Ecto neural progenitor cell (in vitro differentiated cells): ENCODE results near the gene ZC3H7A.
"Not testable (repeated sequence)": the region's sequence is repeated elsewhere in the genome, so short reads cannot be mapped to it uniquely, and the experiment has no call there.

ENCODE experiments used
- DNase-seq: peaks from one replicate; pipeline ENCODE4 v3.0.0-alpha.2; 2018; ENCODE audit warnings: low spot score

The ZC3H7A gene

DNA sequence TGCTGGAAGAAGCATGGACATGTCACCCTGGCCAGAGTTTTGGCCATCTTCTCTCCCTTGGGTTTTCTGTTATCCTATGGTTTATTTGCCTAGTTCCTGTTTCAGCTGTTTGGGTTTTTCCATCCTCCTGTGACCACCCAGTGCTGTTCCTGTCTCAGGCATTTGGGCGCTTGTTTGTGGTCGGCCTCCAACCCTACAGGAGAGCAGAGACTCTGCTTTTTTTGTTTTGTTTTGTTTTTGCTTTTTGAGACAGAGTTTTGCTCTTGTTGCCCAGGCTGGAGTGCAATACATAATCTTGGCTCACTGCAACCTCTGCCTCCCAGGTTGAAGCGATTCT lies 3.3 kb upstream of the ZC3H7A start:
- no peak for DNase-seq

DNA sequence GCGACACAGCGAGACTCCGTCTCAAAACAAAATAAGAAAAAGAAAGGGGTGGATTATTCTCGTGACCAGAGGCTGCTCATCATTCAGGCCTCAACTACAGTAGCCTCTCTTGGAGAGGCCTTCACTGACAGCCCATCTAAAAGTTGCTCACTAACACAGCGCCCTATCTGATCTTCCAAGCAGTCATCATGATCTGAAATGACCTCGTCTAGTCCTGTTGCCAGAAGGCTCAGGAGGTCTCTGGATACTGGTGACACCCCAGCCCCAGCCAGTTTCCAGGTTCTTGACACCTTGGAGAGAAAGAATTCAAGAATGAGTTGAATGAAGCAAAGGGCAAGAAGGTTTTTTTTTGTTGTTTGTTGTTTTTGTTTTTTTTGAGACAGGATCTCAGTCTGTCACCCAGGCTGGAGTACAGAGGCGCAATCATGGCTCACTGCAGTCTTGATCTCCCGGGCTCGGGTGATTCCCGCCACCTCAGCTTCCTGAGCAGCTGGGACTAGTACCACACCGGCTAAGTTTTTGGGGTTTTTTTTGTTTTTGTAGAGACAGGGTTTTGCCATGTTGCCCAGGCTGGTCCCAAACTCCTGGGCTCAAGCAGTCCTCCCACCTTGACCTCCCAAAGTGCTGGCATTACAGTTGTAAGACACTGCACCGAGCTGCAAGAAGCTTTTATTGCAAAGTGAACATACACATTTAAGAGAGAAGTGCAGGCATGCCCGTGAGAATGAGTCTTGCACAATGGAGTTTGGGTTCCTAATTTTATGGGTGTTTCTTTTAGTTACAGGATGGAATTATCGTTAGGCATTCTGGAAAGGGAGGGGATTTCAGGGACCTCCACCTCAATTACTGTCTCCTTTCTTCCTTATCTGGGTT lies 2.7 kb upstream of the ZC3H7A start:
- no peak for DNase-seq

DNA sequence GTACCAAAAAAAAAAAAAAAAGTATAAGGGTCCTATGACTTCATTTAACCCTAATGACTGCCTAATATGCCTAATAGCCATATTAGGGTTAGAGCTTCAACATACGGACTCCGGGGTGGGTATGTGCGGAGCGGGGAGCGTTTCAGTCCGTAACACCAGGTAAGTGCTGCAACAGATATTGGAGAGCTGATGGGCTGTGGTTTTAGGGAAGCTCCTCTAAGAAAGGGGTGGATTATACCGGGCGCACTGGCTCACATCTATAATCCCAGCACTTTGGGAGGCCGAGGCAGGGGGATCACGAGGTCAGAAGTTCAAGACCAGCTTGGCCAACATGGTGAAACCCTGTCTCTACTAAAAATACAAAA lies 1.9 kb upstream of the ZC3H7A start:
- no peak for DNase-seq

DNA sequence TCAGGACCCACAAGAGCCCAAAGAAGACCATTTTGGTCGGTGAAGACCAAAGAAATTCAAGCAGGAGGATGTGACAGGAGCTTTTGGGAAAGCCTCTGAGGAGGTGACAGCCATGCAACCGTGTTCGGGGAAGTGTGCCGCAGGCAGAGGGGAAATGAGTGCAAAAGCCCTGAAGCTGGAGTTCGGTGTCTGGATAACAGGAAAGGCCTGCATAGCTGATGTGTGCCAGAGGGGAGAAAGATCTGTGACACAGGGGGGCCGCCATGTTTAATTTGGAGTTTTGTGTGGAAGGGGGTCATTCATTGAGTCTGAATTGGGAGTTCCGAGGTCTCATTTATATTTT lies 870 bp upstream of the ZC3H7A start:
- peak; percentile 52 for DNase-seq

DNA sequence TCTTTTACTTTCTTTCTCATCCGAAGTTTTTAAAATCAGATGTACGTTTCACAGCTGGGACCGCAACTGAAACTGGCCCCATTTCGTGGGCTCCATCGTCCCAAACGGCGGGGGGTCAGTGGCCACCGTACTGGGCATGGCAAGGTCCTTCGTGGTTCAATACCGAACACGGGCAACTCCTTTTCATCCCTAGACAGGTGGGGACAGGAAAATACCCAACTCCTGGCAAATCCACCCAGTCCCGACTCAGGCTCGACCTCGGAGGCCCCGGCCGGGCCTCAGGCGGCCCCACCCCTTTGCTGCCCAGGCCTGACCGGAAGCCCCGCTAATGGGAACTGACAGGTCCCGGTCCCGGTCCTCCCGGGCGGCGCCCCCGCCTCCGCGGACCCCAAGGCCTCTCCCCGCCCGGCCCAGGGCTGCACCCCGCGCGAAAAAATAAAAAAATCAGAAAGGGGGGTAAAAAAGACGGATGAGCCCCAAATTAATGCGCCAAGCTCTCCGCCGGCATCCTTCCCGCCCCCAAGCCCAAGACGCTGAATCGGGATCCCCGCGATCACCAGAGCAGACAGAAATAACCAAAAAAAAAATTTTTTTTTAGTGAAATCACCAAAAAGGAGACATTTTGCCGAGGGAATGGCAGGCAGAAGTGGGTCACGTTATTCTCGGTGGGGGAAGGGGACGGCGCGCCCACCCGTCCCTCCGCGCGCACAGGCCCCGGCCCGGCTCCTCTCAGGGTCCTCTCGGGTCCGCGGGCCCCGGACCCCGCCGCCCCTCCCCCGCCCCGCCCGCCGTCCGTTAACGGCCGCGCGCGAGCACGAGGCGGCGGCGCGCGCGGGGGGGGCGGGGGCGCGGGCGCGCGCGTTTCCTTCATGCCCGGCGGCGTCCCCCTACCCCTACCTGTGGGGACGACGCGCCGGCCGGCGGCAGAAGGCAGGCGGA lies 562 bp downstream of the ZC3H7A start:
- peak; percentile 74 for DNase-seq

DNA sequence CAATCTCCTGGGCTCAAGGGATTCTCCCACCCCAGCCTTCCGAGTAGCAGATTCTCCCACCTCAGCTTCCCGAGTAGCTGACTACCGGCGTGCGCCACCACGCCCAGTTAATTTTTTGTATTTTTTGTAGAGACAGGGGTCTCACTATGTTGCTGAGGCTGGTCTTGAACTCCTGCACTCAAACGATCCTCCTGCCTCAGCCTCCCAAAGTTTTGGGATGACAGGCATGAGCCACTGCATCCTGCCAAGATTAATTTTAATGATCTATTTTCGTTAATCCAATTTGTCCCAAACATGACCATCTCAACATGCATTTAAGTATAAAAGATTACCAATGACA lies 1.2 kb downstream of the ZC3H7A start:
- DNase-seq: no peak

DNA sequence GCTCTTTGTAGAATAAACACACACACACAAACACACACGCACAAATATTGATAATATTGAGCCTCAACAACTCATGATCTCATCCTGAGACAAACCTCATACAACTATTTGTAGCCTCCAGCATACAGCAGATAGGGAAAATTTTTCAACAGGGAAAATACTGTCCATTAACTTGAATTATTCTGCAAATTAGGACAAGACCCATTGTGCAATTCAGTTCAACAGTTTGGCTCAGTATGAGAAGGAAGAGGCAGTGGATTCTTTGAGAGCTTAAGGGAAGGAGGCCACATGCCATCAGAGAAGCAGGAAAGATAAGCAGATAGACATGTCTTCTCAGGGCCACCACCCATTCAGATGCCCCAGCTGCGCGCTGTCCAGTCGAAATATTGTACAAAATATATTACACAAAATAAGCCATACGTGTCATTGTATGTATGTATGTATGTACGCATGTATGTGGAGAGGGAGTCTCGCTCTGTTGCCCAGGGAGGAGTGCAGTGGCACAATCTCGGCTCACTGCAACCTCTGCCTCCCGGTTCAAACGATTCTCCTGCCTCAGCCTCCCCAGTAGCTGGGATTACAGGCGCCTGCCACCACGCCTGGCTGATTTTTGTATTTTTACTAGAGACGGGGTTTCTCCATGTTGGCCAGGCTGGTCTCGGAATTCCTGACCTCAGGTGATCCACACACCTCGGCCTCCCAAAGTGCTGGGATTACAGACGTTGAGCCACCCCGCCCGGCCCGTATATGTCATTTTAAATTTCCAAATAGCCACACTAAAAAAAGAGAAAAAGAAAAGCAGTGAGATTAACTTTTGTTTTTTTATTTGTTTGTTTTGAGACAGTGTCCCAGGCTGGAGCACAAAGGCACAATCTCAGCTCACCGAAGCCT lies 1.8 kb downstream of the ZC3H7A start:
- no peak for DNase-seq

DNA sequence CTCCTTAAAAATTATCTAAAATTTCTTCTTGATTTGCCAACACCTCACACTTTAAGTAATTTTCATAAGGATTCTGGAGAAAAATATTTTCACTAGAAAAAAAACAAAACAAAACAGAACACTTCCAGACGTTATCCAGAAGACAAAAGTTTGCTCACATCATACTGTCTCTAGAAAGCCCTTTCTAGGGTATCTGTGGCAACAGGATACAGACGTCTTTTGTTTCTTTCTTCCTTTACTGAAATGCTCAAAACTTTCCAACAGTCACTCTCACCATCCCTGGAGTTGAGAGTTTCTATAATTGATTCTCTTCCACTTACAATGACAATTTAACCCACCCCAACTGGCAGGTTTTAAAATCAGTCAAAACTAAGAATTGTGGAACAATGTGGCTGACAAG lies 2.6 kb downstream of the ZC3H7A start:
- no peak for DNase-seq

DNA sequence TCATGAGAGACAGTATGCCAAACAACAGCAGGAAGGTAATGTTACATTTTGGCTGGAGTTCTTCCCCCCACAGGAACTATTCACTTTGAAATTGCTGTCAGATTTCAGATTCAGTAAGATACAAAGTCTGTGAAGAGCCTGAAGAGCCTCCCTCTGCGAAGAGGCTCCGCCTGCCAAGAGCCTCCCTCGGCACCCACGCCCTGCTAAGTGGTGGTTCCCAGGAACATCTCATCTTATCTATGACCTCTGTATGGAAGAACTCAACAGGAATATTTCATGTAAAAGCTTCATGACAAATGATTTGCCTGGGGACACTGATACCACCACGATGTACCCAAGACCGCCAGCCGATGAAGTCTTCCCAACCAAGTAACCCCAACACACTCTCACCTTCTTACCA lies 3.2 kb downstream of the ZC3H7A start:
- no peak for DNase-seq

DNA sequence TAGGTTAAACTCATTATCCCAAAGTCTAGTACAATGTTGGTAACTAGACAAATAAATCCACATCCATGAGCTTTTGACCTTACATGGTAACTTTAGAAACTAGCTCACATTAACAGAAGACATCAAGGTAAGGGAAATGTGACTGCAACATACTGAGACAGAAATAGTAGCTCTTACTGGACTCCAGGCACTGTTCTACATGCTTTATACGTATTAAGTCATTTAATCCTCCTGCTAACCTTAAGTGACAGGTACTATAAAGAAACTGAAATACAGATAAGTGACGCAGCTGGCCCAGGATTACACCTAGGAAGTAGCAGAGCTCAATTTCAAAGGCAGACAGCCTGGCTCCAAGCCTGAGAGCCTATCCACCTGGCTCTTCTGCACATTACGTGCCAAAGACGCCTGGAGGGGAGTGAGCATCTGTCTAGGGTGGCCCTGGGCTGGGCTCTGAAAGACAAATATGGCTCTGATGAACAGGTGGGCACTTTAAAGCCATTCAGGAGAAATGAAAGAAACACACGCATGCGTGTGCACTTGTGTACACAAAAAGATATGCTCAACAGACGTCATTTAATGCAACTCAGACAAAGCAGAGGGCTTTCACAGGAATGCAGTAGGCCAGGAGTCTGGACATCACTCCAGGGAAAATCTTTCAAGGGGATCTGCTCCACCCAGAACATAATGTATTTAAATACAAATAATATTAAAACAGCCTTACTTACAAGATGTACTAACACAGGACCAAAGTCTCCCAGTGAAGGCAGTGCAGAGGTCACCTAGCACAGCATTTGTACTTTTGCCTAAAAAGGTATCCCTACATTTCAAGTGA lies 4.4 kb downstream of the ZC3H7A start:
- no peak for DNase-seq

DNA sequence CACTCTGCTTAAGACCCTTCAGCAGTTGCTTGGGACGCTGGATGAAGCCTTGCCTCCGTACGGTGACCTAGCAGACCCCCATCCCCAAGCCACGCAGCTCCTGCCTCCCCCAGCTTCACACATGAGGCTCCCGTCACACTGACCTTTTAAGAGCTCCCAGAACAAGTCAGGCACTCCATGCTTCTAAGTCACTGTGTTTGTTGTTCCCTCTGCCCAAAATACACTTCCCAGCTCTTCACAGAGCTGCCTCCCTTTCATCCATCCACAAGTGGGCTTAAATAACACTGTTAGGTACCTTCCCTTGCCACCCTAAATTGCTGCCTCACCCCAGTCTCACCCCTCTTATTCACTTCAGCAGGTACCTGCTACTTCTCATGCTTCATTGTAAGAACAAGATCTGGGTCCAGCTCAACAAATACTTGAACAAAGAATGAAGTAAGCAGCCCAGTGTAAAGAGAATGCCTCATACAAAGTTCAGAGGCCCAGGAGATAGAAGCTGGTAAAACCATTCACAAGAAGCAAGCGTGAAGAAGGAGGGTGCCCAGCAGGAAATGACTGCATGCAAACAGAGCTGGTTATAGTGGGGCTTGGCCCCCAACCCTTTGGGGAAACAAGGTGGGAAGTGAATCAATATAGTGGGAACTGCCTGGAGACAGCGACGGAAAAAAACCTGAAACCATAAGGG lies 5.8 kb downstream of the ZC3H7A start:
- DNase-seq: no peak

DNA sequence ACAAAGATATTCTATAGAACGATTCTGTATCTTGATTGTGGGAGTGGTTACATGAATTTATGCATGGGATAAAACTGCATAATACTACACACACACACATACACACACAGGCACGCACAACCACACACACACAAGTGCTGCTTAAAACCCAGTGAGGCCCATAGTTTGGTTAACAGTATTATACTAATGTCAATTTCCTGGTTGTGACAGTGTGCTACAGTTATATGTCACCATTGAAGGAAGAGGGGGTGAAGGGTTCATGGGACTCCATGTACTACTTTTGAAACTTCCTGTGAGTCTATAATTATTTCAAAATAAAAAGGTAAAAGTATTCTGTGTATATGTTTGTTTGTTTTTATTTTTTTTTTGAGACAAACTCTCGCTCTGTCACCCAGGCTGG lies 8.1 kb downstream of the ZC3H7A start:
- DNase-seq: no peak

DNA sequence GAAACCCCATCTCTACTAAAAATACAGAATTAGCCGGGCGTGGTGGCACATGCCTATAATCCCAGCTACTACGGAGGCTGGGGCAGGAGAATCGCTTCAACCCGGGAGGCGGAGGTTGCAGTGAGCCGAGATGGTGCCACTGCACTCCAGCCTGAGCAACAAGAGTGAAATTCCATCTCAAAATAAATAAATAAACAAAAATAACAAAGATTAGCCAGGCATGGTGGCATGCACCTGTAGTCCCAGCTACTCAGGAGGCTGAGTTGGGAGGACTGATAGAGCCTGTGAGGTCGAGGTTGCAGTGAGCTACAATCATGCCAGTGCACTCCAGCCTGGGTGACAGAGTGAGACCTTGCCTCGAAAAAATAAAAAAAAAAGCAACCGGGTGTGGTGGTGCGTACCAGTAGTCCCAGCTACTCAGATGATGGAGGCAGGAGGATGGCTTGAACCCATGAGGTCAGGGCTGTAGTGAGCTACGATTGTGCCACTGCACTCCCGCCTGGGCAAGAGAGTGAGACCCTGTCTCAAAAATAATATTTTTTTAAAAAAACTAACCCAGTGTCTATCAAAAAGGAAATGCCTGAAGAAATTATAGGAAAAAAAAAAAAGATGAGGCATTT lies 12.0 kb downstream of the ZC3H7A start:
- DNase-seq: not testable (repeated sequence)

DNA sequence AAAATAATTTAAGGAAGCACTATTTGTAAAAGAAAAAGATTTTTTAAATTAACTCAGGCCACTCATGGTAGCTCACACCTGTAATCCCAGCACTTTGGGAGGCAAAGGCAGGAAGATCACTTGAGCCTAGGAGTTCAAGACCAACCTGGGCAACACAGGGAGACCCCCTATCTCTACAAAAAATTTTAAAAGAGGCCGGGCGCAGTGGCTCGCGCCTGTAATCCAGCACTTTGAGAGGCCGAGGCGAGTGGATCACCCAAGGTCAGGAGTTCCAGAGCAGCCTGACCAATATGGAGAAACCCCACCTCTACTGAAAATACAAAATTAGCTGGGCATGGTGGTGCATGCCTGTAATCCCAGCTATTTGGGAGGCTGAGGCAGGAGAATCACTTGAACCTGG lies 12.7 kb downstream of the ZC3H7A start:
- not testable (repeated sequence) for DNase-seq

DNA sequence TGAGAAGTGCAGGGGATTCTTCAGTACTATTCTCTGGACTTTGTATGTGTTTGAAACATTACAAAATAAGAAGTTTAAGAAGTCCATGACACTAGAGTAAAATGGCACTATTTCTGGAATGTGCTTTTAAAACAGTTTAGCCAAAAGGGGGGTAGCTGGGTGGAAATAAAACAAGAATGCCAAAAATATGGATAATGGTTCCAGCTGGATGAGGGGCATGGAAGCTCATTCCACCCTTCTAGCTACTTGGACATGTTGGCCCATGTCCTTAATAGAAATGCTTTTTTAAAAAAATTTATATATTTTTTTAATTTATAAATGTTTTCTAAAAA lies 13.1 kb downstream of the ZC3H7A start:
- no peak for DNase-seq

DNA sequence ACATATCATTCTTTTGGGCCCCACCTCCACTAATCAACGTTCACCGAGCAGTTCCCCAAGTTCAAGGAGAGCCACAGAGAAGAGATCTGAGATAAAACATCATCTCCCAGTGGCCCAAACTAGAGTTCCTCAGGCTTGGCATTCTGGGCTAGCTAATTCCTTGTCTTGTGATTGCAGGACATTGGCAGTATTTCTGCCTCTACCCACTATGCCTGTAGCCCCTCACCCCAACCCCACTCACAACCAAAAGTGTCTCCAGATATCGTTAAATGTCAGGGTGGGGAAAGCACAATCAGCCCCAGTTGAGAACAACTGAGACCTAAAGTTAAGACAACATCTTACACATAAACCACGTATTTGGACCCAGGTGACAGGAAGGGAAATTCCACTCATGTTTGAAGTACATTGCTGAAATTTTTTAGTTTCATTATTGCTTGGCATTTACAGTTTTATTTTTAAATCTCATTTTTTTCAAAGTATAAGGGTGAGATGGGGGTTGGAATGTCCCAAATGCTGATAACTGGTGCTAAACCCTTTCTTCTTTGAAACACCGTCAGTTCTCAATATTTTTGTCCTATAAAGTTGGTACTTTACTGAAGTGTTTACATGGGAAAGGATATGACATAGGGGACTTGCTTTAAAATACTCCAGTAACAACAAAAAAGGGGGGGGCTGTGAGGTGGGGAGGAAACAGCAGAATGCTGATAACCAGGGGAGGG lies 13.6 kb downstream of the ZC3H7A start:
- no peak for DNase-seq

DNA sequence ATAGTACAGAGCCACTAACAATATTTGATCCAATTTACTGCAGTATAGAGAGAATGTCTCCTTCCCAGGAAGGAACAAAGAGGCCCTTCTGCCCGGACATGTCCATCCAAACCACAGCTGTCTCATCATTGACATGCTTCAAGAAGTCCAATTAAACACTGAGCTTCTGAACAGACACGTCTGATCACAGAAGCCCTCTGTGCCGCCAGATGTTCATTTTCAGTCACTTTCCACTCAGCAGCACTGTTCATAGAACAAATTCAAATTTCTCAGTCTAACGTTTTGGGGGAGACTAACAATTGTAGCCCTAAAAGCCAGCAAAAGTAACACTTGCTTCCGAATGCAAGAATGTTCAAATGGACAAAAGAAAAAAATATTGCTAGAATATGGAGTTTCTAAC lies 15.3 kb downstream of the ZC3H7A start:
- no peak for DNase-seq

DNA sequence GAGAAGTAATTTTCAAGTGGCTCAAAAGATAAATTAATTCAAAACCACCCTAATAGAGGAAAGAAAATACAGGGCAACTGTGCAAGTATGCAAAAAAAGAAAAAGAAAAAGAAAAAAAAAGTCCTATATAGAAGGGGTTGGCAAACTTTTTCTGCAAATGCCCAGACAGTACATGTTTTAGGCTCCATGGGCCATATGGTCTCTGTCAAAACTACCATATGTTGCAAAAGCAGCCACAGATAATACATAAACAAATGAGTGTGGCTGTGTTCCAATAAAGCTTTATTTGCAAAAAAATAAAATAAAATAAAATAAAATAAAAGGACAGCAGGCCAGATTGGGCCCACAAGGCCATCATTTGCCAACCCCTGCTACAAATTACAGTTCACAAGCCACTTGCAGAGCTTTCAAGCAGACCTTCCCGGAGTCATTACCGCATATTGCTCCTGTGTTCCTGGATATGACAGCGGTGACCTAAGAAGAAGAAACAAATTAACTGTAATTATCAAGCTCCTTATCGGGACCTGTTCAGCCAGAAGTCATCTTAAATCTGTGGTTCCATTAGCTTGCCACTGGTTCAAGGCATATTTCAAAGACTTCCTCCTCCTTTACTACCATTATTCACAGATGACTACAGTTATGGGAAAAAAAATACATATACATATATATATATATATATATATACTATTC lies 15.9 kb downstream of the ZC3H7A start:
- DNase-seq: no peak

DNA sequence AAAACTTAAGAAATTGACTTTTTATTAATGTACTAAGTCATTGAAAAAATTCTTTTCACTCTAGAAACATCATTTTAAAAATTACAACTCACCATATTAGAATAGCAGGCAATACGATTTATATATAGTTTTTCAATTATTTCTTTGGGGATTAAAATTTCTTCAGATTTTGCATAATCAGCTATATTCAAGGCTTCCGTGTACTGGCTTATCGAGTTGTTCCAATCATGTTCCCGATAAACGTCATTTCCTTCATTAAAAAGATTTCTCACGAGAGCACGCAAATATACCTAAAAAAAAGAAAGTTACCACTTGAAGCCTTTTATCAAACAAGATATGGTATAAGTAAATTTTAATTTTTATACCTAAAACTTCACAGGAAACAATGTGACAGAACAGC lies 18.0 kb downstream of the ZC3H7A start:
- no peak for DNase-seq
